Body of pancreas (tissue), 4 donors: Measurements from ENCODE around the gene CENPS. TPM values are rescaled to one million over a fixed set of nuclear protein-coding genes. Genes with fewer than 3 reads are reported as not detected.

ENCODE experiments used
- ATAC-seq: fragments of 150-250 bp; one replicate; pipeline ENCODE4 v1.9.1; 2016
- DNase-seq, 4 donors: peaks; one replicate each; pipeline ENCODE4 v3.0.0-alpha.2; 2019
- H3K27ac ChIP-seq, 4 donors: fragments of 200-600 bp; sonication (generic); 1 replicate in 3 of 4; 2 replicates in 1 of 4; pipeline versions ENCODE4 v1.5.1 to v1.6.1; 2016 to 2019; ENCODE audit warnings: mild to moderate bottlenecking in 1 of 4, mixed read lengths in 1 of 4, moderate library complexity in 1 of 4
- H3K27me3 ChIP-seq, 2 donors: fragments of 200-600 bp; sonication (generic); one replicate each; pipeline ENCODE4 v1.6.0; 2016; ENCODE audit warnings: mild to moderate bottlenecking in 1 of 2
- H3K36me3 ChIP-seq, 2 donors: fragments of 200-600 bp; sonication (generic); replicated peaks in 1 of 2; 2 replicates each; pipeline ENCODE4 v1.5.1; 2016; ENCODE audit warnings: low read depth in 2 of 2; ENCODE audit not compliant: insufficient read depth in 1 of 2
- H3K4me1 ChIP-seq: fragments of 200-600 bp; sonication (generic); one replicate; pipeline ENCODE4 v1.6.0; 2016
- H3K4me3 ChIP-seq, 2 donors: fragments of 200-600 bp; sonication (generic); 1 replicate in 1 of 2; 2 replicates in 1 of 2; pipeline ENCODE4 v1.5.1; 2016 to 2019
- H3K9me3 ChIP-seq, 3 donors: fragments of 200-600 bp; sonication (generic); 1 replicate in 2 of 3; 2 replicates in 1 of 3; pipeline ENCODE4 v1.5.1; 2016
- CTCF ChIP-seq, 7 experiments: fragments of 450-650 bp in 4 of 7; fragments of 200-600 bp in 3 of 7; sonication (generic) in 3 of 7; IDR thresholded peaks; one replicate each; pipeline ENCODE4 v1.5.1; 2016 to 2019; ENCODE audit warnings: antibody characterized with exemption in 7 of 7
- POLR2A ChIP-seq, 3 donors: fragments of 450-650 bp; IDR thresholded peaks; one replicate each; pipeline ENCODE4 v1.6.1; 2016; ENCODE audit warnings: antibody characterized with exemption in 3 of 3, mild to moderate bottlenecking in 2 of 3
- WGBS, 2 donors: methylation state at CpG; one replicate each; pipeline ENCODE4 v1.1.5; 2017; 5-methylcytosine and 5-hydroxymethylcytosine counted together
- intact Hi-C: fragments of 100-400 bp; cut with DNase I; formaldehyde crosslinking; loops from one replicate; pipeline ENCODE4 v1.15.1; 2023
- total RNA-seq, 2 donors: library from RNA; depleted of rRNA; stranded (reverse); fragments of >200 nt; gene quantifications; one replicate each; pipeline ENCODE4 v1.1.0, GENCODE V29; 2016

The CENPS gene
- total RNA-seq, 2 donors from 2014 or later, result 8.2 to 11.4 TPM

- intact Hi-C loops, result no loop called here
- H3K27me3 ChIP-seq, result no peaks in the 10 kb centered on the region
- no peak for ATAC-seq
- TF ChIP-seq CTCF (IDR thresholded peaks at IDR 0.05) (no peak), POLR2A (IDR thresholded peaks at IDR 0.05) (no peak)
- peak overlapping the region; percentile 18 to 96 for H3K4me3 ChIP-seq
- H3K36me3 ChIP-seq, result no peaks in the 10 kb centered on the region
- peak overlapping the region in 2 of 4 donors; percentile 61 to 74 for H3K27ac ChIP-seq
- 14 to 15% methylated on average over 29 of the region's 30 CpGs for WGBS, 2 donors
- peaks cover 24% of the 10 kb centered on the region for H3K4me1 ChIP-seq
- H3K9me3 ChIP-seq, result no peaks in the 10 kb centered on the region
- DNase-seq, result peak in 1 of 4 donors; percentile 6
These were observed 967 bp downstream of the CENPS start for GRCh38 chr1:10431070-10431730.

DNA sequence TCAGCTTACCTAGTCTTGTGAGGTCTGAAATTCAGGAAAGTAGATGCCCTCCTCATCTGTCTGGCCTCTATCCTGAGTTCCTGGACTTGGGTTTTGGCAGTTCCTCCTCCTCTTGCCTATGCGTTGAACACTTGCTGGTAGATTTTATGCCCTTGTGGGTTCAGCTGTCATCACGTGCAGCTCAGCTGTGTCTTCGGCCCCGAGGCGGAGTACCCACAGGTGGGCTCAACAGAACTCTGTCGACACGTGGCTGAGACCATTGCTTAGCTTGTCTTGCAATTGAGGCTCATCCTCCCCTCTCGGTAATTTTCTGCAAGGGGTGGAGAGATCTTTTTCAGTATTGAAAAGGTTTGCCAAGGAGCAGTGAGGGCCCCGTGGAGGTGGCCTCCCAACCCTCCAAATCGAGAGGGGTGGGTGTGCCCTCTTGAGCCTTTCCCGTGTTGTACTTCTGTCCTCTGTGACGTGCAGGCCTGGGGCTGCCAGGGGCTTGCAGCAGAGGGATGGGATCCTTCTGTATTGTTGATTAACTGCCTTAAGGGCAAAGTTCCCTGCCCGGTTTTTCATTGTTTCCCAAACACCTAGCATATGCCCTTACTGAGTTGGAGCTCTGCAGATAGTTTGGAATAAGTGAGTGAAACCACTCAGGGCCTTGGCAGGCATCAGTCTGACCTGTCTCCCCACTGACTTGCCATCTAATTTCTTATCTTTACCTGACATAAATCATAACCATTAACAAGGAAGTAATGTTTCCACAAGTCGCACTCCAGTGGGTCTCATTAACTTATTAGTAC, 2.9 kb downstream of the CENPS start:
- H3K36me3 ChIP-seq, result no peaks in the 10 kb centered on the region
- ATAC-seq (no peak), DNase-seq (no peak)
- peaks cover 20% of the 10 kb centered on the region for H3K4me1 ChIP-seq
- H3K4me3 ChIP-seq, result no peak overlapping the region
- H3K27me3 ChIP-seq, result no peaks in the 10 kb centered on the region
- no peaks in the 10 kb centered on the region for H3K9me3 ChIP-seq
- 66 to 75% methylated on average over 13 to 14 of the region's 14 CpGs for WGBS, 2 donors
- no peak overlapping the region for H3K27ac ChIP-seq
- TF ChIP-seq POLR2A (IDR thresholded peaks at IDR 0.05) (no peak), CTCF (IDR thresholded peaks at IDR 0.05) (no peak)
- intact Hi-C loops, result no loop called here

DNA sequence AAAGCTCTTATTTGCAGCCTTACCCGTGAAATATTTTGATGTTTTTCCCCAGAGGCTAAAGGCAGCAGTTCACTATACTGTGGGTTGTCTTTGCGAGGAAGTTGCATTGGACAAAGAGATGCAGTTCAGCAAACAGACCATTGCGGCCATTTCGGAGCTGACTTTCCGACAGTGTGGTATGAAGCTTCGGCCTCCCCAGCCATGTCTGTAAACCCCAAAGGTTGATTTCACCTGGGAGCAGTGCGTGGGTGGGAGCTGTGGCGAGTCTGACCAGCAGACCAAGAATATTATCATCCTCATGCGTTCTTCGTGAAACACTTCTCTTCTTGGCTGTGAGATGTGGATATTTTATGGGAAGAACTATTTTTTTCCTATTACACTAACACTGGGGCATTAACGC, 3.6 kb downstream of the CENPS start:
- Histone ChIP-seq H3K36me3 (no peaks in the 10 kb centered on the region), H3K9me3 (no peaks in the 10 kb centered on the region), H3K27ac (no peak overlapping the region), H3K4me1 (peaks cover 20% of the 10 kb centered on the region), H3K27me3 (no peaks in the 10 kb centered on the region), H3K4me3 (no peak overlapping the region)
- intact Hi-C loops, result no loop called here
- ATAC-seq (no peak), DNase-seq (no peak)
- TF ChIP-seq CTCF (IDR thresholded peaks at IDR 0.05) (no peak), POLR2A (IDR thresholded peaks at IDR 0.05) (no peak)
- WGBS, 2 donors, result 82 to 89% methylated on average over 11 of the region's 11 CpGs

DNA sequence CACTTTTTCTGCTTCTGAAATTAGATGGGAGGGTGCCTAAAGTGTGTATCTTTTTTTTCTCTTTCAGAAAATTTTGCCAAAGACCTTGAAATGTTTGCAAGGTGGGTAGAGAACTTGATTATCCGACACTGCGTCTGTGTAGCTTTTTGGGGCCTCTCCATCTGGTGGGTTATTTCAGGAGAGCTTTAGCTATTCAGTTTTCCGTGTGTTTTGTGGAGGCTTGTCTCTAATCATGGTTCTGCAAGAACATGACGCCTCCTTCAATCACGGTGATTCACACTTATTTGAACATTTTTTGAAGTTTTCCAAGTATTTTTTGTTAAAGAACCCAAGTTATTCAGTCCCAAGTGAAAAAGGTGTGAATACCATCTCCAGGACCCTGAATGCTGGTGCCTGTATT, 4.4 kb downstream of the CENPS start:
- H3K4me1 ChIP-seq, result peaks cover 20% of the 10 kb centered on the region
- no peak for DNase-seq
- TF ChIP-seq POLR2A (IDR thresholded peaks at IDR 0.05), result no peak
- TF ChIP-seq CTCF (IDR thresholded peaks at IDR 0.05), result no peak
- no peak overlapping the region for H3K4me3 ChIP-seq
- H3K9me3 ChIP-seq, result no peaks in the 10 kb centered on the region
- intact Hi-C loops, result no loop called here
- H3K36me3 ChIP-seq, result no peaks in the 10 kb centered on the region
- H3K27ac ChIP-seq, result no peak overlapping the region
- no peaks in the 10 kb centered on the region for H3K27me3 ChIP-seq
- 87 to 89% methylated on average over 5 of the region's 5 CpGs for WGBS, 2 donors
- no peak for ATAC-seq
